GM18951 (cell line): ENCODE data around the gene R3HCC1L.

Source experiments
- POLR2A ChIP-seq: IDR thresholded peaks from 4 replicates; pipeline ENCODE4 v1.6.1; 2011; ENCODE audit warnings: mild to moderate bottlenecking; ENCODE audit not compliant: insufficient read length, insufficient read depth; ENCODE audit errors: extremely low read depth
- in situ Hi-C: fragments of 300-500 bp; cut with MboI; formaldehyde crosslinking; loops from one replicate; pipeline ENCODE4 v1.12.0; 2022; ENCODE audit warnings: low sequenced_read_pairs, mixed read lengths, inconsistent platforms; ENCODE audit not compliant: unreplicated experiment

Gene R3HCC1L

DNA sequence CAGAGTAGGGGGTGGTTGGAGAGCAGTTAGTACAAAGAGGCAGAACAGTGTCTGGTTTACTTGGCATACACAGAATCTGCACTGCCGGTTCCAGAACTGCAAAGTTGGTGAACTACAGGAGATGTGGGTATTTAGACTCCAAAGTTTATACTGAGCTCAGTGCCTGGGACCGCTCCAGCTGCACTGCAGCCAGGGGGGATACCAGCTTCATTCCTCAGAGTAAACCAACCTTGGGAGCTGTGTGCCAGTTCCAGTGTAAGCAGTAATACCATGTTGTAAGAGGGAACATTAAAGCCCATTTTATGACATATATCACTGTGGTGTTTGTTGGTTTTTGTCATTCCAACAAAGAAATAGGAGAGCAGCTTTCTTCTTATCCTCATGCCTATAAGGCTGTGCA, 110.1 kb downstream of the R3HCC1L start:
- no peak for TF ChIP-seq POLR2A

DNA sequence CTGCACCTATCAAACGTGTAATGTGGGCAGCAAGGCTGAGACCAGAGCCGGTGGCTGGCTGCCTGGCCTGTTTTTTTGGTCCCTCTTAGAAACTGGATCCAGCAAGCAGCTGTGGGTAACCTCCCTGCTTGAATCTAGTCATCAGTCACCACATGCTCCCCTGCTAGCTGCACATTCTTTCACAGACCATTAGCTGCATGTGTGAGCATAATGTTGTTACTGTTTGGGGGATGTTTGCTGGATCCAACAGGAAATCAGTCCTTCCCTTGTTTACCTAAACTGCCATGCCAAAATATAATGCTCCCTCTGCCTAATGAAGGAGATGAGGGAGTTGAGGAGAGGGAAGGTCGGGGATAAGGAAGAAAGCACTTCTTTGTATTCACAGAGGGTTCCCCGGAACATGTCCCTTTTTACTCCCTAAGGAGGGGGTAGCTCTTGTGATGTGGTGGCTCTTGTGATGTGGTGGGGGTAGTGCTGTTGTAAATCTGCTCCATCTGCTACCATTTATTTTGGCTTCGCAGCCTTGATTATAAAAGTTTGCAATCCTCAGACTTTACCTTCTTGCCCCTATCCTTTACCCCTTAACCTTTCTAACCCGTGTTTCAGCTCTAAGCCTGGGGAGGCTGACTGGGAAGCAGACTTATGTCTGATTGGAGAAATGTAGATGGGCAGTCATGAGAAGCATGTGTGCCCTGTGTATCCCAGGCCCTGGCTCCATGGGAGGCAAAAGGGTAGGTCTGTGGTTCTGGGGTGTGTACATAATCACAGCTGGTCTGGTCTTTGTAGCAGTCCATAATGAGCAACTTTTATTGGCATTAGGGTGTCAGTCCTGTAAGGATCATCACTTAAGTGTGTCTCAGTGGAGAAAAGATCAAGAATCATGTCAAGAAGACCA, 112.7 kb downstream of the R3HCC1L start:
- in situ Hi-C loops: no loop called here
- TF ChIP-seq POLR2A: no peak

More for the DNA sequence above, 110.1 kb downstream of the R3HCC1L start:
- in situ Hi-C loops: no loop called here

DNA sequence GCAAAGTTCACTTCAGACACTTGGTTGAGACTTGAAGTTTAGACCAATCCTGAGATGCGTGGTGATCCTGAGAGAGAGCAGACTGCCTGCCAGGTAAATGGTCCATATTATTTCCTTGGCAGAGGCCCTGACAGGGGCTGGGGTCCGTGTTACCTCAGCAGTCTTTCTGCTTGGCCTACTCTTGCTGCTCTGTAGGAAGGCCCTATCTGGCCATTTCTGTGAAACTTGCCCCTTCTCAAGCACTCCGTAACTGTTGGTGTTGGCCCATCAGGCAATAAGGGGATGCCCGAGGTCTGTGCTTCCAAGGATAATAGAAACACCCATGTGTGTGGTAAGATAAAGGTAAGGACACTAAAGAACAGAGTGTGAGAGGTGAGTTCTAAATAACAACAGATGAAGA, 113.6 kb downstream of the R3HCC1L start:
- no peak for TF ChIP-seq POLR2A
- in situ Hi-C loops: no loop called here

DNA sequence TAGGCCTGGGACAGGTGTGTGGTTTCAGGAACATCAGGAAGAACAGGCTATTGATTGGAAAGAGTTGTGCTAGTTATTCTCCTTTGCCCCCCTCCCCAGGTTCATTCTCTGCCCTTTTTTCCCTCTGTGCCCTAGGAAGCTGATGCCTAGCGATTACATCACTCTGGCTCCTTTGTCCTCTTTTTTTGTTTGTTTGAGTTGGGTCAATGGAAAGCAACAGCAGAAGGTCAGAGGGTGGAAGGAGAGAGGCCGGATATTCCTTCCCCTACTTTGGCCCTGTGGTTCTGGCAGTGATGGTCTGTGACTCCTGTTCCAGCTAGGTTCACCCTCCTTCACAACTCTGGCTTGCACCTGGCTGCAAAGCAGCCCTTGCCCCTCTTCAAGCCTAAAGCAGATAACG, 114.7 kb downstream of the R3HCC1L start:
- TF ChIP-seq POLR2A: no peak
- in situ Hi-C loops: no loop called here

GRCh38 chr10:98251399-98251798, 116.9 kb downstream of the R3HCC1L start:
- in situ Hi-C loops: no loop called here
- TF ChIP-seq POLR2A: no peak

DNA sequence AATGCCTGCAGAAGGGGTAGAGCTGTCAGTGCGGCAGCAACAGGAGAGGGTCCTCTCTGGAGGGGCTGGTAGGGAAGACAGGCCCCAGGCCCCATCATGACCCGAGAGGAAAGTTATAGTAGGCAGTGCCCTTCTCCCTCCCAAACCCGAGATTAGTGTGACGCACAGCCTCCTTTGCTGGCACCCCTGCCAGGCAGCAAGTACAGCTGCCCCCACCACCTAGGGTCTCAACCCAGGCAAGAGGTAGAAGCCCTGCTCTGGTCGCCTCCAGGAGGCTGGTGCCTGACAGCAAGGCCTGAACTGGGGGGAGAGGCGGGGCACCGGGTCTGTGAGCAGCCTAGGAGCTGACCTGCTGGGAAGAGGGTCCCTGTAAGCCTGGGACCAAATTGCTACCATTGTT, 118.0 kb downstream of the R3HCC1L start:
- no peak for TF ChIP-seq POLR2A
- in situ Hi-C loops: no loop called here

GRCh38 chr10:98253499-98253898, 119.0 kb downstream of the R3HCC1L start:
- in situ Hi-C loops: no loop called here
- TF ChIP-seq POLR2A: no peak

DNA sequence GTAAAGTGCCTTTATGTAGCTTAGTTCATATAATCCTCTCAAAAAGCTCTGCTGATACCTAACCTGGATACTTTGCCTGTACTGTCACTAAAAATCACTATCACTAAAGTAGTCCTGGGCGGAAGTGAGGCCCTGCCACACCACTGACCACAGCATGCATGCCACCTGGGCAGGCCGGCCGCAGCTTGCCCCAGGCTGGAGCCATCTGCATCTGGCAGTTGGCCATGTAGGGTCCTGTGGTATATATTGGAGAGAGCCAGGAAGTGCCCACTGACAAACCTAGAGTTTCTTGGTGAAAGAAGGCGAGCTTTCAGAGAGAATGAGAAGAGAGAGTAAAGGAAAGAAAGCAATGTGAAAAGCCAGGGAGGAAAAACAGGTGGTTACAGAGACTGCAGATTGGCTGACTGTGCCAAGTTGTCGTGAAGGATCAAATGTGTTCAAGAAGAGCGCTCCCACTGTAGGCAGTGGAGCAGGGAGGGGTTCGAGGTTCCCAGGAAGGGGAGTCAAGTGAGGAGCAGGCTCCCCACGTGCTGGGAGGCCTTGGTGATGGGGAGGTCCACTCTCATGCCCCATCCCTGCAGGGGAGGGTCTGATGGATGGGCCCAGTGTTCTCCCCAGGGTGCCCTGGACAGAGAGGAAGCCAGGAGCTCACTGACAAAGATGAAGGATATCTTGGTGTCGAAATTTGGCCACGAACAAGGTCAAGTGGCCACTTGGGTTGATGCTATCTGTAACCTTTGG, 119.9 kb downstream of the R3HCC1L start:
- no peak for TF ChIP-seq POLR2A
- in situ Hi-C loops: no loop called here

- no peak for TF ChIP-seq POLR2A
- in situ Hi-C loops: no loop called here
These were observed 120.9 kb downstream of the R3HCC1L start for GRCh38 chr10:98255146-98255877.

DNA sequence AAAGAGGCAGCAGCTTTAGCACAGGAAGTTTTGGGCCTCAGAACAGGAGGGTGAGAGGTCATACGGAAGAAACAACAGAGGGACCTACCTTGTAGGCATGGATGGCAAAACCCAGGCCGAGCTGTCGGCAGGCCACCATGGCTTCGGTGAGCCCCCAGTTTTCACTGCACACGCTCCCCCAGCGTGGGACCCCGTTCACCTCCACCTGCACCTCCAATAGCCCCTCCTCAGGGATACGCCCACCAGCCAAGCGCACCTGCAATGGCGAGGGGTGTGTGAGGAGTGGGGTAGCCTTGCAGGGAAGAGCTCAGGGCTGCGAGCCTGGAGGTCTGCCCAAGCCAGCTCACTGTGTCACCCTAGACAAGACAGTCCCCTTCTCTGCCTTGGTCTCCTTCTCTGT, 122.2 kb downstream of the R3HCC1L start:
- TF ChIP-seq POLR2A: no peak
- in situ Hi-C loops: no loop called here

DNA sequence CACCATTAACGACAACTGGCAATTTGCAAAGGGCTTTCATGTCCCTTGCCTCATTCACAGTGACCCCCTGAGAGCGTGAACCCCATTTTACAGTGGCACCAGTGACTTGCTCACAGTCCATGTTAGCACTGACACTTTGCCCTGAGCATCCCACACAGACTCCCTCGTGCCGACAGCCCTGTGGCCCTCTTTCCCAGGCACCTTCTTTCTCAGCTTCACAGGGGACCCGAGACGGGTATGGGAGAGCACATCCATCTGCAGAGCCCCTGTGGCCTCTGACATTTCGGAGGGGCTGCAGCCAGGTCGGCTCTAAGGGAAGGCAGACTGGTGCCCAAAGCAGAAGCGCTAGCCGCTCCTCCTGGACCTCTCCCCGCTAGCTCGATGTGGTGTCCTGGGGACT, 122.7 kb downstream of the R3HCC1L start:
- in situ Hi-C loops: no loop called here
- TF ChIP-seq POLR2A: no peak

GRCh38 chr10:98257961-98258360, 123.5 kb downstream of the R3HCC1L start:
- in situ Hi-C loops: no loop called here

More at GRCh38 chr10:98257961-98258360, 123.5 kb downstream of the R3HCC1L start:
- TF ChIP-seq POLR2A: no peak
